ENCODE data around the gene LRRC47.
"Not testable (repeated sequence)": the region's sequence is repeated elsewhere in the genome, so short reads cannot be mapped to it uniquely, and the experiment has no call there.

Gene LRRC47

DNA sequence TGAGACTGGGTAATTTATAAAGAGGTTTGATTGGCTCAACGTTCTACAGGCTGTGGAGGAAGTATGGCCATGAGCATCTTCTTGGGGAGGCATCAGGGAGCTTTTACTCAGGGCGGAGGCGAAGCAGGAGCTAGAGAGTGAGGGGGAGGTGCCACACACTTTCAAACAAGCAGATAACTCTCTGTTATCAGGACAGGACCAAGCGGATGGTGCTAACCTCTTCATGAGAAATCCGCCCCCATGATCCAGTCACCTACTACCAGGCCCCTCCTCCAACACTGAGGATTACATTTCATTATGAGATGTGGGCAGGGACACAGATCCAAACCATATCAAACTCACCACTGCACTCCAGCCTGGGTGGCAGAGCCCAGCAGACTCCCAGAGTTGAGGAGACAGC, 11.5 kb upstream of the LRRC47 start:
- H2BK15ac ChIP-seq (ENCODE audit: low read length), result no peak overlapping the region
- no peaks in the 10 kb centered on the region for H3K36me3 ChIP-seq (replicated peaks in 1 of 2; ENCODE audit: control insufficient read depth in 2 of 2, insufficient read depth in 2 of 2, low read length in 2 of 2)
- no peak overlapping the region for H3K4ac ChIP-seq (ENCODE audit: low read length)
- no peaks in the 10 kb centered on the region for H3K27me3 ChIP-seq (ENCODE audit: control insufficient read depth in 3 of 3, insufficient read depth in 3 of 3, low read depth in 1 of 3, low read length in 3 of 3)
- H2BK5ac ChIP-seq (ENCODE audit: low read length), result no peak overlapping the region
- no peak overlapping the region for H2AK5ac ChIP-seq (ENCODE audit: low read depth, low read length)
- no peak overlapping the region for H4K8ac ChIP-seq (ENCODE audit: low read depth, low read length)
- no peaks in the 10 kb centered on the region for H3K79me1 ChIP-seq (ENCODE audit: low read depth, low read length)
- no peak overlapping the region for H2BK12ac ChIP-seq (ENCODE audit: low read length)
- H3K9me3 ChIP-seq (replicated peaks in 1 of 2; ENCODE audit: control insufficient read depth in 2 of 2, insufficient read depth in 1 of 2, low read depth in 1 of 2, low read length in 2 of 2), result peaks cover 2 to 5% of the 10 kb centered on the region in 2 donors
- H2AFZ ChIP-seq (ENCODE audit: low read length), result no peak overlapping the region
- H3K14ac ChIP-seq (ENCODE audit: low read length), result no peak overlapping the region
- H3K4me2 ChIP-seq (ENCODE audit: insufficient read depth, low read length, poor library complexity, severe bottlenecking), result no peak overlapping the region
- no CpG with 5 or more reads among the region's 5 CpGs for WGBS, 2 donors (ENCODE audit: extremely low coverage in 2 of 2, insufficient read length in 2 of 2, insufficient replicate concordance in 1 of 2)
- H3K27ac ChIP-seq (replicated peaks; ENCODE audit: low read length), result no peak overlapping the region
- DNase-seq (ENCODE audit: low spot score), result no peak
- H4K91ac ChIP-seq (ENCODE audit: low read depth, low read length, poor library complexity), result no peak overlapping the region
- H3K4me1 ChIP-seq (ENCODE audit: control insufficient read depth in 2 of 2, insufficient read depth in 1 of 2, low read depth in 1 of 2, low read length in 2 of 2), result peaks cover 0 to 5% of the 10 kb centered on the region in 2 donors
- H2BK120ac ChIP-seq (ENCODE audit: low read depth, low read length), result no peak overlapping the region
- H3K4me3 ChIP-seq (ENCODE audit: low read length in 2 of 2), result no peak overlapping the region
- H3K23ac ChIP-seq (ENCODE audit: low read depth, low read length, poor library complexity), result no peak overlapping the region
- H3K18ac ChIP-seq (ENCODE audit: low read length), result no peak overlapping the region
- no peak overlapping the region for H3K9ac ChIP-seq (ENCODE audit: low read depth, low read length, poor library complexity)

DNA sequence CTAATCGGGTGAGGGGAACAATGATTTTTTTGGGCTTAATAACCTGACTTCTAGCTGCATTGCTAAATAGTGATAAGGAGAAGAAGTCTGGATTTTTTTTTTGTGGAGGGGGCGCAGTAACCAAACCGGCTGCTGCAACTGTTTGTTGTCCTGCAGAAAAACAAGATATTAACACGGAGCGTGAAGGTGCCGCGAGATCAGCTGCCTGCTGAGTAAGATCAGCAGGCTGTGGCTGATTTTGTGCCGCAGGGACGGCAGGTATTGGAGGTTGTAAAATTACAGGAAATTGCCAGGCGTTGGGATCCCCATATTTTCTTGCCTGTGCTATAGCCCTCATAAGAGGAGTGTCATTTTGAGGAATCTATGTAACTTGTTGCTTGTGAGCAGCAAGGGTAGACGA, 8.7 kb upstream of the LRRC47 start:
- no peak overlapping the region for H2BK120ac ChIP-seq (ENCODE audit: low read depth, low read length)
- no peaks in the 10 kb centered on the region for H3K4me1 ChIP-seq (ENCODE audit: control insufficient read depth in 2 of 2, insufficient read depth in 1 of 2, low read depth in 1 of 2, low read length in 2 of 2)
- H3K14ac ChIP-seq (ENCODE audit: low read length), result no peak overlapping the region
- H3K79me1 ChIP-seq (ENCODE audit: low read depth, low read length), result no peaks in the 10 kb centered on the region
- H3K27ac ChIP-seq (replicated peaks; ENCODE audit: low read length), result no peak overlapping the region
- no peak for DNase-seq (ENCODE audit: low spot score)
- H3K4me3 ChIP-seq (ENCODE audit: low read length in 2 of 2), result no peak overlapping the region
- WGBS, 2 donors (ENCODE audit: extremely low coverage in 2 of 2, insufficient read length in 2 of 2, insufficient replicate concordance in 1 of 2), result no CpG with 5 or more reads among the region's 11 CpGs
- no peak overlapping the region for H2AFZ ChIP-seq (ENCODE audit: low read length)
- H3K9me3 ChIP-seq (replicated peaks in 1 of 2; ENCODE audit: control insufficient read depth in 2 of 2, insufficient read depth in 1 of 2, low read depth in 1 of 2, low read length in 2 of 2), result peaks cover 5 to 10% of the 10 kb centered on the region in 2 donors
- H3K4ac ChIP-seq (ENCODE audit: low read length), result no peak overlapping the region
- H3K23ac ChIP-seq (ENCODE audit: low read depth, low read length, poor library complexity), result no peak overlapping the region
- no peak overlapping the region for H4K91ac ChIP-seq (ENCODE audit: low read depth, low read length, poor library complexity)
- no peaks in the 10 kb centered on the region for H3K27me3 ChIP-seq (ENCODE audit: control insufficient read depth in 3 of 3, insufficient read depth in 3 of 3, low read depth in 1 of 3, low read length in 3 of 3)
- no peak overlapping the region for H2BK15ac ChIP-seq (ENCODE audit: low read length)
- no peak overlapping the region for H4K8ac ChIP-seq (ENCODE audit: low read depth, low read length)
- H2BK12ac ChIP-seq (ENCODE audit: low read length), result no peak overlapping the region
- H3K36me3 ChIP-seq (replicated peaks in 1 of 2; ENCODE audit: control insufficient read depth in 2 of 2, insufficient read depth in 2 of 2, low read length in 2 of 2), result no peaks in the 10 kb centered on the region
- no peak overlapping the region for H3K9ac ChIP-seq (ENCODE audit: low read depth, low read length, poor library complexity)
- H3K4me2 ChIP-seq (ENCODE audit: insufficient read depth, low read length, poor library complexity, severe bottlenecking), result no peak overlapping the region
- H2AK5ac ChIP-seq (ENCODE audit: low read depth, low read length), result no peak overlapping the region
- H3K18ac ChIP-seq (ENCODE audit: low read length), result no peak overlapping the region
- no peak overlapping the region for H2BK5ac ChIP-seq (ENCODE audit: low read length)

GRCh38 chr1:3804627-3804944, 8.3 kb upstream of the LRRC47 start:
- H3K4me2 ChIP-seq (ENCODE audit: insufficient read depth, low read length, poor library complexity, severe bottlenecking); H3K27ac ChIP-seq (replicated peaks; ENCODE audit: low read length); H2BK5ac ChIP-seq (ENCODE audit: low read length); H2AFZ ChIP-seq (ENCODE audit: low read length); H3K4me1 ChIP-seq (ENCODE audit: control insufficient read depth in 2 of 2, insufficient read depth in 1 of 2, low read depth in 1 of 2, low read length in 2 of 2); H3K4ac ChIP-seq (ENCODE audit: low read length); H3K23ac ChIP-seq (ENCODE audit: low read depth, low read length, poor library complexity); H2BK120ac ChIP-seq (ENCODE audit: low read depth, low read length); H3K79me1 ChIP-seq (ENCODE audit: low read depth, low read length); H4K8ac ChIP-seq (ENCODE audit: low read depth, low read length); H3K18ac ChIP-seq (ENCODE audit: low read length); H3K4me3 ChIP-seq (ENCODE audit: low read length in 2 of 2); H3K27me3 ChIP-seq (ENCODE audit: control insufficient read depth in 3 of 3, insufficient read depth in 3 of 3, low read depth in 1 of 3, low read length in 3 of 3); H3K36me3 ChIP-seq (replicated peaks in 1 of 2; ENCODE audit: control insufficient read depth in 2 of 2, insufficient read depth in 2 of 2, low read length in 2 of 2); H3K9ac ChIP-seq (ENCODE audit: low read depth, low read length, poor library complexity); H2AK5ac ChIP-seq (ENCODE audit: low read depth, low read length); H3K14ac ChIP-seq (ENCODE audit: low read length); H2BK15ac ChIP-seq (ENCODE audit: low read length); DNase-seq (ENCODE audit: low spot score); H2BK12ac ChIP-seq (ENCODE audit: low read length); H4K91ac ChIP-seq (ENCODE audit: low read depth, low read length, poor library complexity): not testable (repeated sequence)
- no CpG with 5 or more reads among the region's 7 CpGs for WGBS, 2 donors (ENCODE audit: extremely low coverage in 2 of 2, insufficient read length in 2 of 2, insufficient replicate concordance in 1 of 2)
- H3K9me3 ChIP-seq (replicated peaks in 1 of 2; ENCODE audit: control insufficient read depth in 2 of 2, insufficient read depth in 1 of 2, low read depth in 1 of 2, low read length in 2 of 2), result peaks cover 5 to 12% of the 10 kb centered on the region in 2 donors

GRCh38 chr1:3803905-3804626, 7.8 kb upstream of the LRRC47 start:
- H2BK120ac ChIP-seq (ENCODE audit: low read depth, low read length), result no peak overlapping the region
- H3K23ac ChIP-seq (ENCODE audit: low read depth, low read length, poor library complexity), result no peak overlapping the region
- H3K18ac ChIP-seq (ENCODE audit: low read length), result no peak overlapping the region
- H2BK5ac ChIP-seq (ENCODE audit: low read length), result no peak overlapping the region
- WGBS, 2 donors (ENCODE audit: extremely low coverage in 2 of 2, insufficient read length in 2 of 2, insufficient replicate concordance in 1 of 2), result no CpG with 5 or more reads among the region's 19 CpGs
- H3K4me3 ChIP-seq (ENCODE audit: low read length in 2 of 2), result no peak overlapping the region
- no peak overlapping the region for H3K4ac ChIP-seq (ENCODE audit: low read length)
- no peak for DNase-seq (ENCODE audit: low spot score)
- H2BK12ac ChIP-seq (ENCODE audit: low read length), result no peak overlapping the region
- peak overlapping the region; percentile 49 for H2AFZ ChIP-seq (ENCODE audit: low read length)
- no peak overlapping the region for H3K27ac ChIP-seq (replicated peaks; ENCODE audit: low read length)
- H3K9me3 ChIP-seq (replicated peaks in 1 of 2; ENCODE audit: control insufficient read depth in 2 of 2, insufficient read depth in 1 of 2, low read depth in 1 of 2, low read length in 2 of 2), result peaks cover 5 to 12% of the 10 kb centered on the region in 2 donors
- no peaks in the 10 kb centered on the region for H3K79me1 ChIP-seq (ENCODE audit: low read depth, low read length)
- H3K36me3 ChIP-seq (replicated peaks in 1 of 2; ENCODE audit: control insufficient read depth in 2 of 2, insufficient read depth in 2 of 2, low read length in 2 of 2), result no peaks in the 10 kb centered on the region
- no peak overlapping the region for H4K8ac ChIP-seq (ENCODE audit: low read depth, low read length)
- H3K14ac ChIP-seq (ENCODE audit: low read length), result no peak overlapping the region
- H3K4me2 ChIP-seq (ENCODE audit: insufficient read depth, low read length, poor library complexity, severe bottlenecking), result no peak overlapping the region
- no peak overlapping the region for H3K9ac ChIP-seq (ENCODE audit: low read depth, low read length, poor library complexity)
- no peaks in the 10 kb centered on the region for H3K27me3 ChIP-seq (ENCODE audit: control insufficient read depth in 3 of 3, insufficient read depth in 3 of 3, low read depth in 1 of 3, low read length in 3 of 3)
- H4K91ac ChIP-seq (ENCODE audit: low read depth, low read length, poor library complexity), result no peak overlapping the region
- no peak overlapping the region for H2AK5ac ChIP-seq (ENCODE audit: low read depth, low read length)
- peaks cover 0 to 2% of the 10 kb centered on the region in 2 donors for H3K4me1 ChIP-seq (ENCODE audit: control insufficient read depth in 2 of 2, insufficient read depth in 1 of 2, low read depth in 1 of 2, low read length in 2 of 2)
- H2BK15ac ChIP-seq (ENCODE audit: low read length), result no peak overlapping the region

All from neuronal stem cell (in vitro differentiated cells).